NCI-H1105 treated with DMSO at 0.1 percent for 48 hours (cell line): Measurements from ENCODE around the gene DLGAP4.

Experiments
- DNase-seq: peaks from one replicate; lab custom pipeline; 2025; lab: John Stamatoyannopoulos, UW

DLGAP4 gene

DNA sequence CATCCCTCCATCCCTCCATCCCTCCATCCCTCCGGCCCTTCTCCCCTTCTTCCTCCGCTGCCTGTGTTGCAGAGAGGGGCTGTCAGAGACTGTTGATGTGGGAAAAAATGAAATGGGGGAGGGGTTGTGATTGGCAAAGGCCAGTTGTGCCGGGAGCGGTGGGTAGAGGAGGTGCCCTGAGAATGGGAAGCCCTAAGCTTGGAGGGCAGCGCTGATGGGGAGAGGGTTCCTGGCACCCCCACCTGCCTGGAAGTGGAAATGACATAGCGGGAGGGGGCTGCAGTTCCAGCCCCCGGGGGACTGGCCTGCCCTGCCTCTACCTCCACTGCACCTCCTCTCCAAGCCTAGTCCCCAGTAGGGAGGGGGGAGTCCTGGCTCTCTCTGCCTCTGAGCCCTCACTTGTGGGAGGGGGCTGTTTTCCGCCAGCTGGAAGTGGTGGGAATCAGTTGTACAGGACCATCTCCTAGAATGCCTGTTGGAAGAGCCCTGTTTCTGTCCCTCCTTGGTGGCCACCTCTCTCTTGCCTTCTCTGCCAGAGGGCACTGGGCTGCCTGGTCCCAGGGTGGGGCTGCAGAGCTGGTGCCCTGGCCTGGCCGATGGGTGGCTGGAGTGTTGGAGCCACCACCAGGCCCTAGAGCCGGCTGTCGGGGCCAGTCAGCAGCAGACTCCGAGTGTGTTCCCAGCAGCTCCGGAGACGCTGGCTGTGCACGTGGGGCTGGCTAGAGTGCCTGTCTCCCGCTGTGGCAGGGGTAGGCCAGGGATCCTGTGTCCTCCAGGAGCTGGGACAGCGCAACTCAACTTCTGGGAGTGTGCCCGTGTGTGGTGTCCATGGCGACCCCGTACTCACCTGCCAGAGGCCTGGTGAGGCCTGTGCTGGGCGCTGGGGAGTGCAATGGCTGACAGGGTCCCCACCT is 1.5 kb downstream of the DLGAP4 start:
- no peak for DNase-seq

DNA sequence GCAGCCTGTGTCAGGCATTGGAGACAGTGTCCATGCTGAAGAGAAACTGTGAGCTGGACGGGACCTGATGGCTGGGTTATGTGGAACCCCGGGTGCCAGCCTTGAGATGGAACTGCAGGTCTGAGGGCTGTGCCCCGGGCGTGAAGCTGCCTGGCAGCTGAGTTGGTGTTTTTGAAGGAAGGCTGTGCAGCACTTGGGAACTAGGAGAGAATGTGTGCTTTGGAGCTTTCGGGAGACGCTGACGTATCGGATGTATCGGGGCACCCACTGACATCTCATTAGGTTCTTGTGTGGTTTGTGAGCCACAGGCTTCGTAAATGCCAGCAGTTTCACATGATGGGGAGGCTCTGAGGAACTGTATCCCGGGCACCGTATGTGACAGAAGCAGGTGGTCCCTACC is 2.2 kb downstream of the DLGAP4 start:
- DNase-seq = no peak

DNA sequence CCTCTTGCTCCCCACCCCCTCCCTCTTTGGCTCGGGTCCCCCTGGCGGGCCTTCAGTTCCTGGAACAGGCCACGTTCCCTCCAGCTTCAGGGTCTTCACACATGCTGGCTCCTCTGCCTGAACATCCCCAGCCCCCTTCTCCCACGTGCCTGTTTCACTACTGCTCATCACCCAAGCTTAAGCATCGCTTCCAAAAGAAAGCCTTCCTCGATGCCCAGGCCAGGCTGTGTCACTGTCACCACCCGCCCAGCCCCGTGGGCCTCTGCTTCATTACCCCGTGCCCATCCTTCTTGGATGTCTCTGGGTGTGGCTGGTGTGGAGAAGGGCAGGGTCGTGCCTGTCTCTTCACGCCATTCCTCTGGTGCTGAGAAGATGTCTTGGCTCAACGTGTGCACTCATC is 2.8 kb downstream of the DLGAP4 start:
- no peak for DNase-seq

DNA sequence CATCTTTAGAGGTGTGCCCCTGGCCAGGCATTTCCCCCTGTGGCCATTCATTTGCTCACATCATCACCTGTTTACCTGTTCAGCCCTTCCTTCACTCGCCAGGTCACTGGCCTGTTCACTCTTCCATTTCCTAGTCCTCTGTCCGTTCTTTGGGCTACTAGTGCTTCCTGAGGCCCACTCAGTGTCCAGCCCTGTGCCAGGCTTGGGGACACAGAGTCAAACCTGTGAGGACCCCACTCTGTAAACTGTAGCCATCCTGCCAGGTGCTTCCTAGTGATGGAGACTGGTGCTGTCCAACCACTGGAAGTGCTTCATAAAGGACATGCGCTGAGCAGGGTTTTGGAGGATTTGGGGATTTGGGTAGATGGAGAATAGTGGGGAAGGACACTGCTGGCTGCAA is 3.5 kb downstream of the DLGAP4 start:
- DNase-seq = no peak

DNA sequence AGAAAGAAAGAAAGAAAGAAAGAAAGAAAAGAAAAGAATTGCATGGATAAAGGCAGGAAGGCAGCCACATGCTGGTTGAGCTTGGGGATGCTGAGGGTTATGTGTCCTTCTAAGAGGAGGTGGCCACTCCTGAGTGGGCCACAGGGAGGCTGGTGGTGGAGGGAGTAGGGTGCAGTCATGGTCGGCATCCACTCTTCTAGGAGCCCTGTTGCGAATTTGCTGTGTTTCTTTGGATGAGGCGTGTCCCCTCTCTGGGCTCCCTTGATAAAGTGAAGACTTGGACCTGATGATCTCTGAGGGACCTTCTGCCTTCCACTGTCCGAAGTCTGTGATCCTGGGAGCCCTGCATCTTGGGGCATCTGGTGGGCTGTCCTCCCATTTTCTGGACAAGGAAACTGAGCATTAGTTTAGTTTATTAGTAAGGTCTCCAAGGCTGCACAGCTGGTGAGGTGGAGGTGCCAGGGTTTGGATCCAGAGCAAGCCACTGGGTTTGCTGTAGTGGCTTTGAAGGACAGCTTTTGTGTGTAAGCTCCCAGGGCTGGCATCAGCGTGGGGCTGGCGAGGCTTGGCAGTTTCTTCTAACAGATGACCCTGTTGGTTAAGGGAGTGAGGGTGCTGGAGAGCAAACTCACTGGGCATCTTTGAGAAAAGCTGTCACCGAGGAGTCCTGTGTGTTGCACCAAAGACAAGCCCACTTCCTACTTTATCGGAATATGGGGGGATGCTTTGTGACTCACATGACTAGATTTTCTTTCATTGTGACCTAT is 4.3 kb downstream of the DLGAP4 start:
- no peak for DNase-seq

DNA sequence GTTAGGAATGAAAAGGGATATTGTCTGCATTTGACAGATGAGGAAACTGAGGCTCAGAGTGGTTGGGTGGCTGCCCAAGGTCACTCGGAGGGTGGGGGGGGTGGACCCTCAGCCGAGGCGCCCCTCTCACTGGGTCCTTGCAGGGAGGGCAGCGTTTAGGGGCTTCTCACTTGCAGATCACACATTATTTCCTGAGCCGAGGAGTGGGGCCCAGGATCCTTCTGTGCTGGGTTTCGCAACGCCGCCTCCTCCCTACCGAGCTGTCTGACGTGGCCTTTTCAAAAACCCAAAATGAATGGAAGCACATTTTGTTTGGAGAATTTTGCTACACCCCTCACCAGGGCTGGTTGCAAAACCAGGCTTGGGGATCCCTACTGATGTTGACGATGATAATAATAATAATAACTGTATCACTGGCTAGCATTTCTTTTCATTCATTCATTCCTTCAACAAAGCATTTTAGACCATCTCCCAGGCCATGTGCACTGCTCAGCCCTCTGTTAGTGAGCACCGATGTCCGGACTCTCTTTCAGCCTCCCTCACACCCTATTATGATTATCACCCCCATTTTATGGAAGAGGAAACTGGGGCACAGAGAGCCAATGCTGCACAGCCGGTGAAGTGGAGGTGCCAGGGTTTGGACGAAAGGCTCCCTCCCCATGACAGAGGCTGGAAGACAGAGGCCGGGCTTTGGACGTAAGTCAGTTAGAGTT is 5.2 kb downstream of the DLGAP4 start:
- DNase-seq = no peak

DNA sequence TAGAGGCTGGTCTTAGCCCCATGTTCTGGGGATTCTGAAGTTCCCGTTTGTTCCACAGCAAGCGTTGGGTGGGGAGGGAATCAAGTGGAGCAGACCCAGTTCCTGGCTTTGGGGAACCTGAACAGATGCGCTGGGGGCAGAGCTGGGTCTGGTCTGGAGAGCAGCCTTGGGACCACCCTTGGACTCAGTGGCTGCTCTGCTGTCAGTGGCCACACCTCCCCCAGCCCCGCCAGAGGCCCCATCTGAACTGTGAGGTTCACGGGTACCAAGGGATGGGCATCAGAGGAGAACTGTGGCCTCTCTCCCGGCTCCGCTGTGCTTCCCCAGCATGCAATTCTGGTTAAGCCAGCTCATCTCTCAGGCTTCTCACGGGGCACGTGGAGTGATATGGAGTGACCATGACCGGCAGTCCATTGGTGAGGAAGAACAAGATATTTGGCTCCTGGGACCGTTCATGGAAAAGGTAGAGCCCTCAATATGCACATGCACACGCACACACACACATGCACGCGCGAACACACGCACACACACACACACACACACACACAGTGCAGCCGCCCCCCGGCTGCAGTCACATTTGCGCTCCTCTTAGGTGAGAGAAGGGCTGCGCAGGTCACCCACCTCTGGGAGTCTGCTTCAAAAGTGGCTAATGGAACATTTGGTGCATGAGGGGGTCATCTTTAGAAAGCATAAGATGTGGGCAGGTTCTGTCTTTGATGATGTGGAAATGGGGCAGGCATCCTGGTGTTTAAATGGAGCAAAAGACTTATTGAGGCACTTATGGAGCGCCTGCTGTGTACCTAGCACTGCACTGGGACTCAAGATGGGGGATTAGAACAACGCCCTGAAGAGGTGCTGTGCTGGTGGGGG is 6.0 kb downstream of the DLGAP4 start:
- no peak for DNase-seq

DNA sequence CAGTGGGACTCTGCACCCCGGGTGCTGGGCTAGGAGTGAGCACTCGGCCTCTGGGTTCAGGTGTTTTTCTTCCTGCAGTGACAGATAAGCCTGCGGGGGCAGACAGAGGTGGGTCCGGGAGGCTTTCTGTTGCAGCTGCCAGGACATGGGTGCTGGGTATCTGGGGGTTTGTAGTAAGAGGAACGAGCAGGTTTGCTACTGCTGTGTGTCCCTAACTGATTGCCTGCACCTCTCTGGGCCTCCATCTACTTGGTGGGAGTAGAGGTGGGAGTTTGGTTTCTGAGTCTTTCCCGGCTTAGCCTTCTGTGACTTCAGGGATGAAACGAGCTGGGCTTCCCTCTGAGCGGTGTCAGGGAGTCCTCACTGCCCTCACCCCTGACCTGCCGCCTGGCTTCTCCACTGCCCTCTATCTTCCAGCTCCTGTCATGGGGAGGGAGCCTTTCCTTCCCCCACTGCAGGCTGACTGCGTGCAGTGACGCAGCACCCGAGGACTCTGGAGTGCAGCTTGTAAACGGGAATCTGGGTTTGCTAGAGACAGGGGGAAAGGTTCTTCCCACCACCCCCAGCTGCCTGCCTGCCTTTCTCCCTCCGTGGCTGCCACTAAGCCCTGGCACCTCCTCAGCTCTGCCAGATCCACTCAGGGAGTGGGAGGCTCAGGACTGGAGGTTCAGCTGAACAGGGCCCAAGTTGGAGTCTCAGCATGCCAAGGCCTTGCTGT is 6.7 kb downstream of the DLGAP4 start:
- DNase-seq = no peak

DNA sequence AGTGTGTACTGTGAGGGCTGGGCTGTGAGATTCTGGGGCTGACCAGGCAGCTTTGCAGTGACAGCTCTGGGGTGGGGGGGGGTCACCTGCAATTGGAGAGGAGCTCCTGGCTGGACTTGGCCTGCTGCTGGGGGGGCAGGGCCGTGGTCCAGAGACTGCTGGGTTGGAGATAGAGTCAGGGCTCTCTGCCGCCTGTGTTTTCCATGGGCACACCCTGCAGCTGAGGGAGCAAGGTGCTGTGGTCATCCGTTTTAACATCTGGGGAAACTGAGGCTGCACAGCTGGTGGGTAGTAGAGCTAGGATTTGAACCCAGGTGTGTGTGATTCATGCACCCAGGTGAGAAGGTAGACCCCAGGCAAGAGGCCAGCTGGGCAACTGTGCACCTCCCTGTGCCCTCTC is 7.3 kb downstream of the DLGAP4 start:
- DNase-seq = no peak

DNA sequence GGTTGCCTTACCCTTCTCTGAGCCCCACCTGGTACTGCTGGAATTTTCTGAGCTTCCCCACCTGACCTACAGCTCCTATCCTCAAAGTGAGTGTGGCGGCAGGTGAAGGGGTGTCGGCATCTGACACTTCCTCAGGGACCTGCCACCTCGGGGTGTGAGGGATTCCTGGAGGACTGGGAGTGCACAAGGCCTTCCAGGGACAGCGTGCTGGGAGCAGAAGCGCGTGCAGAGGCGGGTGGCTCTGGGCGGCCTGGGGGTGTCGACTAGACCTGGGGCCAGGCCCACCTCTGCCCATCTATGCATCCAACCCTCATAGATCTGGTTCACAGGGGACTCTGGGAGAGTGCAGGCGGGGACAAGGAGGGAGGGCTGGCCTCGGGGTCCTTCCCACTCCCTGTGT is 7.8 kb downstream of the DLGAP4 start:
- no peak for DNase-seq

DNA sequence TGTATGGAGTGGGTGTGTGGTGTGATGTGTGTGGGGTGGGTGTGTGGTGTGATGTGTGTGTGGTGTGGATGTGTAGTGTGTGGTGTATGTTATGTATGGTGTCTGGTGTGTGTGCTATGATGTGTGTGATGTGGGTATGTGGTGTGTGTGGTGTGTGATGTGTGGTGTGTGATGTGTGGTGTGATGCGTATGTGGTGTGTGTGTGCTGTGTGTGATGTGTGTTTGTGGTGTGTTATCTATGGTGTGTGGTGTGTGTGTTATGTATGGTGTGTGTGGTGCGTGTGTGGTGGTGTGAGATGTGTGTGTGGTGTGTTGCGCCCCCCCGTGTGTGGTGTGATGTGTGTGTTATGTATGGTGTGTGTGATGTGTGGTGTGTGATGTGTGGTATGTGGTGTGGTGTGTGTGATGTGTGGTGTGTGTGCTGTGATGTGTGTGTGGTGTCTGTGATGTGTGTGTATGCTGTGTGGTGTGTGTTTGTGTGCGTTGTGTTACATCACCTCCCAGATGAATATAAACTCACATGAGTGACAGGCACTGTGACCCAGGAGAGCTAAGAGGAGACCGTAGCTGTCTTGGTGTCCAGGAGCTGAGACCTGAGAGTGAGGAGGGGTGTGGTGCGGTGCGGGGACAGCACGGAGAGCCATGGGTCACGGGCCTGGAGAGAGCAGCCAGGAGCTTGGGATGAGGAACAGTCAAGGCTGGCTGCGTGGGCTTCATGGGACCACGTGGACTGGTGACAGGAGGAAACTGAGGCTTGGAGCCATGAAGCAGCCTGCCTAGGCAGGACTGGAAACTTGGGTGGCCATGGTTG is 8.8 kb downstream of the DLGAP4 start:
- no peak for DNase-seq

DNA sequence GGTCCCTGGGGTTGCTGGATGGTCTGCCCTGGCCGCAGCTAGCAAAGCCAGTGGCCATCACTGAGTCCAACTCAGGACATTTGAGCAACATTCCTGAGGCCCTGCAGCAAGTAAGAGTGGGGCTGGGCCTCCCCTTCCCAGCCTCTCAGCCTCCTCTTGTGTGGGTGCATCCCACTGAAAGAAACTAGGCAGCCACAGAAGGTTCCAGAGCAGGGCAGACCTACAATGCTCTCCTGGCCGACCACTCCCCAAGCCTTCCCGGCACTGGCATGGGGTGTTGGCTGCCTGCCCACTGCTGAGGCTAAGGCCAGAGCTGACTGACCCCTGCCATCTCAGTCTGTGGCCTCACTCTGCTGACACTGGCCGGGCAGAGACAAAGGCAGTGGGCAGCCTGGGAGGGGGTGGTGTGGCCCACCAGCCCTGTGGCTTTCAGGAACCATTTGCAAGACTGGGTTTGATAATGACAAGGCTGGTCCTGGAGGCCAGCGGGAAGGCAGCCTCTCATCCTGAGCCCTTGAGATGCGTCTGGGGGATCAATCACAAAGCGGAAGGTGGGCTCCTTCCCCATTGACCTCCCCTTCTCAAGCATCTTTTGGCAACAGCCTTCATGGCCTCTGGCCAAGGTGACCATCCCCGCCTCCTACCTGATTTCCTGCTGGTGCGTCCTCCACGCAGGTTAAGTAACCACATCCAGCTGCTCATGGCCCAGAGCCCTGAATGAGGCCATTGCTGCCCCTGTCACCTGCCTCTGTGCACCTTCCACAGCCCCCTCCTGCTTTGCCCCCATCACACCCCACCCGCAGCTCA is 9.6 kb downstream of the DLGAP4 start:
- no peak for DNase-seq

DNA sequence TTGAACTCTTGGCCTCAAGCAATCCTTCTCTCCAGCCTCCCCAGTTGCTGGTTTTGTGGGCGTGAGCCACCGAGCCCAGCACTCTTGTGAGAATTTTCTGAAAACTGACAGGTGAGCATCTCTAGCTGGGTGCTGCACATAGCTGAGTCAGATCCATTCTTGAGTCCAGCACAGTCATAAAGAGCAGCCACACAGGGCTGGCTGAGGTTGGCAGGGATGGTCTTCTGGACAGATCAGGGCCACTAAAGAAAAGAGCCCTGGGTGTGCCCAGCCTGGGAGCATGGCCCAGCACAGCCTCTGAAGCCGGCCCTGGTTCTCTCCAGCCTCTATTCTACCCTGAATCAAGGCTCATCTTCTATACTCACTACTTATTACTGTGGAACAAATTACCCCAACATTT is 11.5 kb downstream of the DLGAP4 start:
- DNase-seq = no peak

DNA sequence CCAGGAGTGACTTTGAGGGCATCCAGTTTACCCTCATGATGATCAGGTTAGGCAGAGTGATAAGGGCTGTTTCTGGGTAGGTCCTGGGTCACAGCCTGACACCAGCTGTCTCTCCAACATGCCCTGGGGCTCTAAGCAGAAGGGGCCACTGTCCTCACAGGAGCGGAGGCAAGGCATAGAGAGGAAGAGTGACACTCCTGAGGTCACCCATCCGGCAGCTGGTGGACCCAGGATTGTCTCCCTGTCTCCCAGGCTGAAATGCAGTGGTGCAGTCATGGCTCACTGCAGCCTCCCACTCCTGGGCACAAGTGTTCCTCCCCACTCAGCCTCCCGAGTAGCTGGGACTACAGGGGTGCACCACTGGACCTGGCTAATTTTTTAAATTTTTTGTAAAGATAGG is 12.0 kb downstream of the DLGAP4 start:
- DNase-seq = no peak

DNA sequence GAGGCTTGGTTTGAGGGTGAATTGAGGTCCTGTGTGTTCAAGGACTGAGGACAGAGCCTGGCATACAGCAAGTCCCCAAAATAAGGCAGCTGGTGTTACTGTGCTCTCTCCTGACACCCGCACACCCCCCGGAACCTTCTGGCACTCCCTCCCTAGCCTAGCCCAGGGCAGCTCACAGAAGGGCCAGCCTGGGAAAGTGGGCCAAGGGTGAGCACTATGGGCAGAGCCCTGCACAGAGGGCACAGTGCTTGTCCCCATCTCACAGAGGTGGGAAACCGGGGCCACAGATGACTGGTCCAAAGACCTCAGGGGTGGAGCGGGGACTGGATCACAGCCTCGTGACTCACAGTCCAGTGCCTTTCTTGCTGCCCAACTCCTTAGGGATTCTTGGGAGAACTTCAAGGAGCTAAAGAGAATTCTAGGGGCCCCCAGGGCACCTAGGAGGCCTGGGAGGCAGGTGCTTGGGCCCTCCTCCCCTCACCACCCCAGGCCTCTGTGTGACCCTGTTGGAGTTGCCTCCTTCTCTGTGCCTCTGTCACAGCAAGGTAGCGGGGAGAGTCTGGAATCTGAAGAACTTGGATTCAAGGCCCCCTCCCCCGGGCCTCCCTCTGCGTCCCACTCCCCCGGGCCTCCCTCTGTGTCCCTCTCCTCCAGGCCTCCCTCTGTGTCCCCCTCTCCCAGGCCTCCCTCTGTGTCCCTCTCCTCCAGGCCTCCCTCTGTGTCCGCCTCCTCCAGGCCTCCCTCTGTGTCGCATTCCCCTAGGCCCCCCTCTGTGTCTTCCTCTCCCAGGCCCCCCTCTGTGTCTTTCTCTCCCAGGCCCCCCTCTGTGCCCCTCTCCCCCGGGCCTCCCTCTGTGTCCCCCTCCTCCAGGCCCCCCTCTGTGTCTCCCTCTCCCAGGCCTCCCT is 13.5 kb downstream of the DLGAP4 start:
- DNase-seq = no peak

DNA sequence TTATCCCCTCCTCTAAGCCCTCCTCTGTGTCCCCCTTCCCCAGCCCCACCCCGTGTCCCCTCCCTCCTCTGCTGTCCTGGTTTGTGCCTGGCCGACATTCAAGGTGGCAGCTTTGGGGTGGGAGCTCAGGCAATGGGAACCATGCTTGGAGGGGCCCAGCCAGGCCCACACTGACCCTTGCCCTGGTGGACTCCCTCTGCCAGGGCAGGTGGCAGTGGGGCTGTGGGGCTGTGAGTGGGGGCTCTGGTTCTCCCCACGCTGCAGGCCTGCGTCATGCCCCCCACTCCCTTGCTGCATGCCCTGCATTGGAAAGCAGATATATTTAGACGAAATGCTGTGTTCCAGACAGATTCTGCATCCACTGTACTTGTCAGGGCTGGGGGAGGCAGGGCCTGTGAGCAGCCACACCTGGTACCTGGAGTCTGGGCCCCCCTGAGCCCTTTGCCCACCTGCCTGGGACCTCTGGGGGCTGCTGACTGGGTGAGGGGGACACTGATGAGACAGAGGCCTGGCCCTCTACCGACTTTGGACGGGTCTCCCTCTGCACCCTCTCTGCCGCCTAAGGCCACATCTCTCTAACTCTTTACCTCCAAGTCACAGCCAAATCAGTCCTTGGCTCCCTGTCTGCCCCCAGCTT is 14.2 kb downstream of the DLGAP4 start:
- DNase-seq = no peak

DNA sequence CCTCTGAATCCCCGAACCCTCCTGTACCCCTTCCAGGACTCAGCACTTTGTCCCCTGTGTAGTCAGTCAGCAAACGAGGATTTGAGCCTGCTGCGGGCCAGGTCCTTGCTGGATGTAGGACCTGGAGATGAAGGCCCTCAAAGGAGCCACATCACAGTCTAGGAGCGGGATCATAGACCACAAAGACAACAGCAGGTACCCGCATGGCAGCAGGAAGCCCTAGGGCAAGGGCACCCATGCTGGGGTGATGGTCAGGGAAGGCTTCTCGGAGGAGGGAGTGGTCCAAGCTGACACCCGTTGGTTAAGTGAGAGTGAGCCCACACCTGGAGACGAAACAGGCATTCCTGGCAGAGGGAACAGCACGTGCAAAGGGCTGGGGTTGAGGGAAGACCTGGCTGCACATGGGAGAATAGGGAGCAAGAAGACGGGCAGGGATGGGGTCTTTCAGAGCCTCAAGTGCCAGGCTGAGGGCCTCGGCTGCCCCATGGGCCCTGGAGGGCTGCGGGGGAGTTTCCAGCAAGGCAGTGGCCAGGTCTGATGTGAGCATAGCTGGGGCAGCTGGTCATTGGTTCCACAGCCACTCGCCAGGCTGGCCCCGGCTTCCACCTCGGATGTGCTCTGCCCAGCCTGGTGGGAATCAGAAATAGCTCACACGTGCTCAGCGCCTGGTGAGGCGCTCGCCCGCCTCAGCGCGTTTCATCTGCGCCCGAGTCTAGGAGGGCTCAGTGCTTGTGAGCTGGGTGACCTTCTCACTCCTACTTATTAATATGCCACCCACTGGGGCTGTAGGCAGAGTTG is 15.0 kb downstream of the DLGAP4 start:
- DNase-seq = no peak
